ENCODE results near the gene RCL1.

- TF ChIP-seq, protein P1, sequence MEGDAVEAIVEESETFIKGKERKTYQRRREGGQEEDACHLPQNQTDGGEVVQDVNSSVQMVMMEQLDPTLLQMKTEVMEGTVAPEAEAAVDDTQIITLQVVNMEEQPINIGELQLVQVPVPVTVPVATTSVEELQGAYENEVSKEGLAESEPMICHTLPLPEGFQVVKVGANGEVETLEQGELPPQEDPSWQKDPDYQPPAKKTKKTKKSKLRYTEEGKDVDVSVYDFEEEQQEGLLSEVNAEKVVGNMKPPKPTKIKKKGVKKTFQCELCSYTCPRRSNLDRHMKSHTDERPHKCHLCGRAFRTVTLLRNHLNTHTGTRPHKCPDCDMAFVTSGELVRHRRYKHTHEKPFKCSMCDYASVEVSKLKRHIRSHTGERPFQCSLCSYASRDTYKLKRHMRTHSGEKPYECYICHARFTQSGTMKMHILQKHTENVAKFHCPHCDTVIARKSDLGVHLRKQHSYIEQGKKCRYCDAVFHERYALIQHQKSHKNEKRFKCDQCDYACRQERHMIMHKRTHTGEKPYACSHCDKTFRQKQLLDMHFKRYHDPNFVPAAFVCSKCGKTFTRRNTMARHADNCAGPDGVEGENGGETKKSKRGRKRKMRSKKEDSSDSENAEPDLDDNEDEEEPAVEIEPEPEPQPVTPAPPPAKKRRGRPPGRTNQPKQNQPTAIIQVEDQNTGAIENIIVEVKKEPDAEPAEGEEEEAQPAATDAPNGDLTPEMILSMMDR (IDR thresholded peaks at IDR 0.05) = no peak
- TF ChIP-seq POLR2A (IDR thresholded peaks at IDR 0.05) = no peak
Measured at GRCh38 chr9:4904322-4905134, 111.8 kb downstream of the RCL1 start.

Data from uterus (tissue), 2 donors.